Right atrium auricular region (tissue), 2 donors: ENCODE results near the gene CUL1. TPM values are rescaled to one million over a fixed set of nuclear protein-coding genes. Genes with fewer than 3 reads are reported as not detected.

Experiments
- DNase-seq: peaks from one replicate; pipeline ENCODE4 v3.0.0-alpha.2; 2019; ENCODE audit warnings: low spot score
- H3K27ac ChIP-seq, 2 donors: fragments of 200-600 bp; sonication (generic); 1 replicate in 1 of 2; 2 replicates in 1 of 2; pipeline ENCODE4 v1.5.1; 2016 to 2019
- H3K27me3 ChIP-seq, 2 donors: fragments of 200-600 bp; sonication (generic); one replicate each; pipeline versions ENCODE4 v1.5.1 to v1.6.0; 2017 to 2019
- H3K36me3 ChIP-seq: fragments of 200-600 bp; sonication (generic); one replicate; pipeline ENCODE4 v1.5.1; 2016
- H3K4me1 ChIP-seq, 2 donors: fragments of 200-600 bp; sonication (generic); one replicate each; pipeline versions ENCODE4 v1.5.1 to v1.6.0; 2017 to 2019
- H3K4me3 ChIP-seq, 2 donors: fragments of 200-600 bp; sonication (generic); 1 replicate in 1 of 2; 2 replicates in 1 of 2; pipeline ENCODE4 v1.5.1; 2017 to 2019; ENCODE audit warnings: mild to moderate bottlenecking in 1 of 2, moderate library complexity in 1 of 2
- H3K9me3 ChIP-seq, 2 donors: fragments of 200-600 bp; sonication (generic); one replicate each; pipeline ENCODE4 v1.5.1; 2019
- CTCF ChIP-seq, 2 donors: fragments of 200-600 bp; sonication (generic); IDR thresholded peaks; one replicate each; pipeline ENCODE4 v1.5.1; 2019; ENCODE audit warnings: antibody characterized with exemption in 2 of 2
- total RNA-seq, 2 donors: library from RNA; depleted of rRNA; stranded (reverse); fragments of >200 nt; gene quantifications; one replicate each; pipeline ENCODE4 v1.1.0, GENCODE V29; 2016

The CUL1 gene
- total RNA-seq, 2 donors from 2014 or later = 40.2 to 46.7 TPM

GRCh38 chr7:148791546-148791945, 92.8 kb downstream of the CUL1 start:
- Histone ChIP-seq H3K4me3 (no peak overlapping the region), H3K27me3 (no peaks in the 10 kb centered on the region), H3K9me3 (peaks cover 0 to 6% of the 10 kb centered on the region in 2 donors), H3K36me3 (peaks cover 91% of the 10 kb centered on the region), H3K4me1 (peaks cover 0 to 16% of the 10 kb centered on the region in 2 donors), H3K27ac (no peak overlapping the region)
- no peak for TF ChIP-seq CTCF (IDR thresholded peaks at IDR 0.05)
- DNase-seq = no peak

DNA sequence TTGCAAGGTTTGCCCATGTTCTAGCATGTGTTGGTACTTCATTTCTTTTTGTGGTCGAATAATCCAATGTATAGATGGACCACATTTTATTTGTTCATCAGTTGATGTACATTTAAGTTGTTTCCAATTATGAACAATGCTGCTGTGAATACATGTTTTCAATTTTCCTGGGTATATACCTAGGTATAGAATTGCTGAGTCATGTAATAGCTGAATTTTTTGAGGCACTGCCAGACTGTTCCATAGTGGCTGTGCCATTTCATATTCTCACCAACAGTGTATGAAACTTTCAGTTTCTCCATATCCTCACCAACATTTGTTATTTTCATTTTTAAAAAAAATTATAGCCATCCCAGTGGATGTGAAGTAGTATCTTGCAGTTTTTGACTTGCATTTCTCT, 94.9 kb downstream of the CUL1 start:
- DNase-seq = no peak
- H3K4me1 ChIP-seq = peaks cover 0 to 9% of the 10 kb centered on the region in 2 donors
- H3K27me3 ChIP-seq = no peaks in the 10 kb centered on the region
- H3K9me3 ChIP-seq = peaks cover 0 to 6% of the 10 kb centered on the region in 2 donors
- H3K27ac ChIP-seq = no peak overlapping the region
- no peak for TF ChIP-seq CTCF (IDR thresholded peaks at IDR 0.05)
- H3K4me3 ChIP-seq = no peak overlapping the region
- H3K36me3 ChIP-seq = peaks cover 89% of the 10 kb centered on the region

DNA sequence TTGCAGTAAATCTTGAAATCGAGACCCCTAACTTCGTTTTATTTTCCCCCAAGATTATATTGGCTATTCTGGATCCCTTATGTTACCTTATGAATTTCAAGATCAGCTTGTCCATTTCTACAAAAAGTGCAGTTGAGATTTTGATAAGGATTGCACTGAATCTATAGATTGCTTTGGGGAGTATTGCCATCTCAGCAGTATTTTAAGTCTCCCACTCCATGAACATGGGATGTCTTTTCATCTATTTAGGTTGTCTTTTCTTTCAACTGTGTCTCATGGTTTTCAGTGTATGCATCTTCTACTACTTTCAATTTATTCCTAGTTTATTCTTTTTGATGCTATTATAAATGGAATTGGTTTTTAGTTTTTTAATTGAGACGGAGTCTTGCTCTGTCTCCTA, 95.8 kb downstream of the CUL1 start:
- Histone ChIP-seq H3K27me3 (no peaks in the 10 kb centered on the region), H3K9me3 (peaks cover 0 to 6% of the 10 kb centered on the region in 2 donors), H3K36me3 (peaks cover 89% of the 10 kb centered on the region), H3K4me3 (no peak overlapping the region), H3K27ac (no peak overlapping the region), H3K4me1 (peaks cover 0 to 6% of the 10 kb centered on the region in 2 donors)
- DNase-seq = no peak
- TF ChIP-seq CTCF (IDR thresholded peaks at IDR 0.05) = no peak

- peaks cover 0 to 6% of the 10 kb centered on the region in 2 donors for H3K9me3 ChIP-seq
- no peak for TF ChIP-seq CTCF (IDR thresholded peaks at IDR 0.05)
- H3K27ac ChIP-seq = no peak overlapping the region
- H3K4me1 ChIP-seq = no peaks in the 10 kb centered on the region
- no peaks in the 10 kb centered on the region for H3K27me3 ChIP-seq
- DNase-seq = no peak
- no peak overlapping the region for H3K4me3 ChIP-seq
- H3K36me3 ChIP-seq = peaks cover 89% of the 10 kb centered on the region
Observed at GRCh38 chr7:148796841-148797240, 98.1 kb downstream of the CUL1 start.

DNA sequence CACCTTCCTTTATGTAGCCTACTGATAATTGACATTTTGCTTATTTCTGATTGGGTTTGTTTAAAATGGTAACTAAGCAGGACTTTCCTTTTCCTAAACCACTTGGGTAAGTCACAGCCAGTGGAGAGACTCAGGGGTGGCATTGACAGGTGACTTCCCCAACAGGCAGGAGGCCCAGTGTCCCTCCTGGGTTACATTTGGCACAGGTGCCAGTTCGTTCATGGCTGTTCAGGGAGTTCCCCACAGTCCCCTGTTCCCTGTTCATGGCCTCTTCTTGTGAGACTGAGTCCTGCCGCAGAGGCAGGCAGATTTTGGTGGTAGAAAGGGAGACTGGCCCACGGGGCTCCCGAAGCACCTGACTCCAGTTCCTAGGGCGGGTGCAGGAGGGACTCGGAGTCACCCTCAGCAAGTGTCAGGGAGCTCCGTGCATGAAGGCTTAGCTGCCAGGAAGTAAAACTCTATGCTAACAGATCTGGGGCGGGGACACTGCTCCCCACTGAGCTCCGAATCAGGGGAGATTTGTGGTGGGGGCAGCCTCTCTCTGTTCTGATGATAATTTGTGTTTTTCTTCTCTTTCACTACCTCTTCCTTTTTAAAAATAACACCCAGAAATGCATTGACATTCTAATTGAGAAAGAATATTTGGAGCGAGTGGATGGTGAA, 101.3 kb downstream of the CUL1 start:
- Histone ChIP-seq H3K36me3 (peaks cover 63% of the 10 kb centered on the region), H3K4me1 (no peaks in the 10 kb centered on the region), H3K9me3 (no peaks in the 10 kb centered on the region), H3K4me3 (no peak overlapping the region), H3K27ac (no peak overlapping the region), H3K27me3 (no peaks in the 10 kb centered on the region)
- no peak for TF ChIP-seq CTCF (IDR thresholded peaks at IDR 0.05)
- no peak for DNase-seq

- Histone ChIP-seq H3K4me3 (no peak overlapping the region), H3K27me3 (no peaks in the 10 kb centered on the region), H3K27ac (no peak overlapping the region), H3K36me3 (peaks cover 60% of the 10 kb centered on the region), H3K9me3 (no peaks in the 10 kb centered on the region), H3K4me1 (no peaks in the 10 kb centered on the region)
- no peak for TF ChIP-seq CTCF (IDR thresholded peaks at IDR 0.05)
- no peak for DNase-seq
Observed at GRCh38 chr7:148800677-148801076, 102.0 kb downstream of the CUL1 start.
